Epithelial cell of esophagus (primary cell): Measurements from ENCODE around the gene SSH3.

Experiments used
- DNase-seq: peaks from one replicate; pipeline ENCODE4 v3.0.0; 2010; ENCODE audit warnings: low read depth
- H3K4me3 ChIP-seq: 2 replicates; pipeline ENCODE4 v1.5.1; 2011; ENCODE audit warnings: mild to moderate bottlenecking, low read length, control low read depth
- TF ChIP-seq, protein P1 (sequence below): IDR thresholded peaks from 2 replicates; pipeline ENCODE4 v1.5.1; 2011; ENCODE audit warnings: low read depth, mild to moderate bottlenecking, low read length, control low read depth, inconsistent platforms; ENCODE audit not compliant: insufficient read depth; ENCODE audit errors: missing control alignments

SSH3 gene

DNA sequence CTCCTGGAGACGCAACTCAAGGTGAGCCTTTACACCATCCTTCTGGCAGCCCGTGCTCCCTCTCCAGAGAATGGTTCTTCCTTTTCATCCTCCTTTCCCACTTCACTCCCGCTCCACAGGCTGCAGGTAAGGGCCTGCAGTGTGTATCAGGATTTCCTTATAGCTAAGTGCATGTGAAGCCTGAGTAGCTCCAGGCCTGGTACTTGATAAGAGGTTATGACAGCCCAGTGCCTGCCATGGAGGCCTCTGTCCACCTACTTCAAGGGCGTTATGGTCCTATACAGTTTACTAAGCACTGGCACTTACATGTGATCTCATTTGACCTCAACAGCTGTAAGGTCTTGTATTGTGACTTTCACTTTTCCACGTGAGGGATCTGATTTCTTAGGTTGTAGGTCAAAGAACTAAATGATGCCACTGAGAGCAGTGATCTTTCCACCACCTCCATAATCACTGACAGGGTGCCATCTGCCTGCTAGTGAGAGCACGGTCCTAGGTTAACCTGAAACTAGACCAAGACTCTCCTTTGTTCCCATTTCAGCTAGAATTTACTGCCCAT is 18.1 kb downstream of the SSH3 start:
- TF ChIP-seq, protein P1, sequence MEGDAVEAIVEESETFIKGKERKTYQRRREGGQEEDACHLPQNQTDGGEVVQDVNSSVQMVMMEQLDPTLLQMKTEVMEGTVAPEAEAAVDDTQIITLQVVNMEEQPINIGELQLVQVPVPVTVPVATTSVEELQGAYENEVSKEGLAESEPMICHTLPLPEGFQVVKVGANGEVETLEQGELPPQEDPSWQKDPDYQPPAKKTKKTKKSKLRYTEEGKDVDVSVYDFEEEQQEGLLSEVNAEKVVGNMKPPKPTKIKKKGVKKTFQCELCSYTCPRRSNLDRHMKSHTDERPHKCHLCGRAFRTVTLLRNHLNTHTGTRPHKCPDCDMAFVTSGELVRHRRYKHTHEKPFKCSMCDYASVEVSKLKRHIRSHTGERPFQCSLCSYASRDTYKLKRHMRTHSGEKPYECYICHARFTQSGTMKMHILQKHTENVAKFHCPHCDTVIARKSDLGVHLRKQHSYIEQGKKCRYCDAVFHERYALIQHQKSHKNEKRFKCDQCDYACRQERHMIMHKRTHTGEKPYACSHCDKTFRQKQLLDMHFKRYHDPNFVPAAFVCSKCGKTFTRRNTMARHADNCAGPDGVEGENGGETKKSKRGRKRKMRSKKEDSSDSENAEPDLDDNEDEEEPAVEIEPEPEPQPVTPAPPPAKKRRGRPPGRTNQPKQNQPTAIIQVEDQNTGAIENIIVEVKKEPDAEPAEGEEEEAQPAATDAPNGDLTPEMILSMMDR: no peak
- no peak overlapping the region for H3K4me3 ChIP-seq
- DNase-seq: no peak

DNA sequence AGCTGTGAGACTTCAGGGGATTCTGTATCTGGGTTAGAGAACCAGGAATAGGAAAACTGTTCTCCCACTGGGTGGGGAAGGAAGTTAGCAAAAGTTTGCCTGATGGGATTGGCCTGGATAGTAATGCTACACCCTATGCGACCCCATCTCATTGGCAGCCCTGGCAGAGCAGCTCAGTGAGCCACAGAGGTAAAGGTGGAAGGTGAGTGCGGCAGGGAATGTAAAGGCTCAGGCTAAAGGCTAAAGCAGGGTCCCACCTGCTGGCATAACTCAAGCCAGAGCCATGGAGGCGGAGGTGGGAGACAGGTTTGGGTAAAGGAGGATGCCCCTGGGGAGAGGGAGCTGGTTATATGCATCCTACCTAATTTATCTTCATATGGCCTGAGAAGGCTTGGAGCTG is 18.7 kb downstream of the SSH3 start:
- TF ChIP-seq, protein P1: no peak
- DNase-seq: no peak
- H3K4me3 ChIP-seq: no peak overlapping the region

DNA sequence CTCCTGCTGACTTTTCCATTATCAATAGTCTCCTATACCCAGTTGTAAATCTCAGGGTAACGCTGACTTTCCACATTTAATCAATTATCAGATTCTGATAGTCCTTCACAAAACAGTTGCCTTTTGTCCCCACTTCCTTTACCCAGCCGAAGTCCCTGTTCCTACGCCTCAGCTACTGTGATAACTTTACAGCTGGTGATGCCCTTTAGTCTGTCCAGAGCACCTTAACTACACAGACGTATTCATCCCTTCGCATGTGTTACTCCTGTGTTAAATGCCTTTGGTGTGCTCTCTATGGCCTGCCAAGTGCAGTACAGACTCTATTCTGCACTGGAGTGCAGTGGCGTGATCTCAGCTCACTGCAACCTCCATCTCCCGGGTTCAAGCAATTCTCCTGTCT is 20.2 kb downstream of the SSH3 start:
- DNase-seq: no peak
- H3K4me3 ChIP-seq: no peak overlapping the region
- TF ChIP-seq, protein P1: no peak

DNA sequence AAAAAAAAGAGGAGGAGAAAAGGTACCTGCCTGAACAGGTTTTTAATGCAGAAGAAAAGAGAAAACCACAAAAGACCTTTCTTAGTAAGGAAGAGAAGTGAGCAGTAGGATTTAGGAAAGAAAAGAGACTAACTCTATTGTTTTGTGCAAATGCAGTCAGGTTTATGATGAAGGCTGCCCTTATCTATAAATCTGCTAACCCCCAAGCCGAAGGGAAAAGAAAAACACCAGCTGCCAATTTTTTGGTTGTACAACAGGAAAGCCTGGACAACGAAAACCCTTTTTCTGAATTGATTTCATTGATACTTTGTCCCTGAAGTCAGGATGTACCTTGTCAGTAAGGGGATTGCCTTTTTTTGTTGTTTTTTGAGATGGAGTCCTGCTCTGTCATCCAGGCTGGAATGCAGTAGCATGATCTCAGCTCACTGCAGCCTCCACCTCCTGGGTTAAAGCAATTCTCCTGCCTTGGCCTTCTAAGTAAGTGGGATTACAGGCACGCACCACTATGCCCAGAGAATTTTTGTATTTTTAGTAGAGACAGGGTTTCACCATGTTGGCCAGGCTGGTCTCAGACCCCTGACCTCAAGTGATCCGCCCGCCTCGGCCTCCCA is 28.9 kb downstream of the SSH3 start:
- DNase-seq: peak; percentile 38
- TF ChIP-seq, protein P1: no peak
- no peak overlapping the region for H3K4me3 ChIP-seq

DNA sequence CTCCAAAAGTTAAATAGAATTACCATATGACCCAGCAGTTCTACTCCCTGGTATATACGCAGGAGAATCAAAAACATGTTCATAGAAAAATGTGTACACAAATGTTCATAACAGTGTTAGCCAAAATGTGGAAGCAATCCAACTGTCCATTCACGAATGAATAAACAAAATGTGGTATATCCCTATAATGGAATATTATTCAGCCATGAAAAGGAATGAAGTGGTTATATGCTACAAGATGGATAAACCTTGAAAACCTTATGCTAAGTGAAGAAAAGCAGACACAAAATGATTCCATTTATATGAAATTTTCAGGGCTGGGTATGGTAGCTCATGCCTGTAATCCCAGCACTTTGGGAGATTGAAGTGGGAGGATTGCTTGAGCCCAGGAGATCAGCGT is 33.9 kb downstream of the SSH3 start:
- DNase-seq: no peak
- H3K4me3 ChIP-seq: no peak overlapping the region
- TF ChIP-seq, protein P1: no peak

DNA sequence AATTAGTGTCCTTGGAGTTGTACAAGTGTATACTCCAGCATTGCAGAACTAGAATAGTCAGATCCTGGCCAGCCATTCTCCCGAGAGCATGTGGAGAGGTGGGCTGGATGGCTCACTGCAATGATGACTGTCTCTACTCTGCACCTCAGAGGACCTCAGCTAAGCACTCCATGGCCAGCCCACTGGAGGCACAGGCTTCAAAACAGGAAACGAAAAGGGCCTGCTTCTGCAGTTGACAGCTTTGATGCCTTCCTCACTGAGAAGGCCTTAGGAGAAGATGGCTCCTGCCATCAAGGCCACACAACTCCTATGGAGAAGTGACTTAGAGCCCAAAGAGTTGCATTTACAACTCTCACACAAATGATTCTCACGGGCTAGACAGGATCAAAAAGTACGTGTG is 40.9 kb downstream of the SSH3 start:
- no peak for DNase-seq
- H3K4me3 ChIP-seq: no peak overlapping the region
- TF ChIP-seq, protein P1: no peak
